Common myeloid progenitor, CD34-positive (primary cell): ENCODE data around the gene P4HTM.

Experiments
- CTCF ChIA-PET: fragments of 350-600 bp; sonication (Branson Sonifier 250); formaldehyde crosslinking; loops from one replicate; lab custom pipeline; 2021; ENCODE audit warnings: antibody characterized with exemption; lab: Charles Lee
- POLR2A ChIA-PET: fragments of 350-600 bp; sonication (Branson Sonifier 250); formaldehyde crosslinking; loops from one replicate; lab custom pipeline; 2021; ENCODE audit warnings: antibody characterized with exemption; lab: Charles Lee
- DNase-seq, 3 donors: peaks; one replicate each; pipeline versions ENCODE4 v3.0.0 to v3.0.0-alpha.2; 2013
- H3K27ac ChIP-seq, 2 experiments: 1 replicate in 1 of 2; 2 replicates in 1 of 2; pipeline ENCODE4 v1.7.0; 2013; ENCODE audit warnings: inconsistent platforms in 2 of 2, low read length in 2 of 2, mild to moderate bottlenecking in 2 of 2, low read depth in 1 of 2, moderate library complexity in 1 of 2; ENCODE audit not compliant: severe bottlenecking in 2 of 2, insufficient read depth in 1 of 2, poor library complexity in 1 of 2
- H3K27me3 ChIP-seq, 5 experiments: replicated peaks in 2 of 5; 1 replicate in 3 of 5; 2 replicates in 2 of 5; pipeline versions ENCODE4 v1.6.1 to v1.7.0; 2013; ENCODE audit warnings: low read length in 4 of 5, mild to moderate bottlenecking in 2 of 5, moderate library complexity in 2 of 5, inconsistent platforms in 1 of 5; ENCODE audit not compliant: insufficient read depth in 5 of 5, control insufficient read depth in 4 of 5
- H3K36me3 ChIP-seq, 4 experiments: 1 replicate in 2 of 4; 2 replicates in 2 of 4; pipeline versions ENCODE4 v1.6.1 to v1.7.0; 2013; ENCODE audit warnings: low read length in 3 of 4, control low read depth in 1 of 4, mild to moderate bottlenecking in 1 of 4; ENCODE audit not compliant: control insufficient read depth in 4 of 4, insufficient read depth in 4 of 4
- H3K4me1 ChIP-seq, 4 experiments: 1 replicate in 3 of 4; 2 replicates in 1 of 4; pipeline versions ENCODE4 v1.6.1 to v1.7.1; 2013; ENCODE audit warnings: low read length in 3 of 4, mild to moderate bottlenecking in 3 of 4, control low read depth in 1 of 4, inconsistent platforms in 1 of 4, moderate library complexity in 1 of 4; ENCODE audit not compliant: control insufficient read depth in 4 of 4, insufficient read depth in 4 of 4; ENCODE audit errors: control extremely low read depth in 1 of 4
- H3K4me3 ChIP-seq, 7 experiments: 1 replicate in 4 of 7; 2 replicates in 3 of 7; pipeline versions ENCODE4 v1.5.1 to v1.7.0; 2013; ENCODE audit warnings: mild to moderate bottlenecking in 7 of 7, low read length in 6 of 7, moderate library complexity in 6 of 7, inconsistent platforms in 2 of 7, low read depth in 2 of 7, control low read depth in 1 of 7; ENCODE audit not compliant: insufficient read depth in 4 of 7, control insufficient read depth in 1 of 7; ENCODE audit errors: extremely low read depth in 1 of 7
- H3K9me3 ChIP-seq, 5 experiments: 1 replicate in 4 of 5; 2 replicates in 1 of 5; pipeline versions ENCODE4 v1.6.1 to v1.7.1; 2013; ENCODE audit warnings: low read length in 4 of 5, mild to moderate bottlenecking in 2 of 5, inconsistent platforms in 1 of 5, low read depth in 1 of 5, moderate library complexity in 1 of 5; ENCODE audit not compliant: control insufficient read depth in 4 of 5, insufficient read depth in 2 of 5; ENCODE audit errors: control extremely low read depth in 1 of 5
- WGBS: methylation state at CpG from one replicate; pipeline ENCODE4 v1.1.5; 2013; ENCODE audit not compliant: insufficient coverage; 5-methylcytosine and 5-hydroxymethylcytosine counted together

The P4HTM gene

DNA sequence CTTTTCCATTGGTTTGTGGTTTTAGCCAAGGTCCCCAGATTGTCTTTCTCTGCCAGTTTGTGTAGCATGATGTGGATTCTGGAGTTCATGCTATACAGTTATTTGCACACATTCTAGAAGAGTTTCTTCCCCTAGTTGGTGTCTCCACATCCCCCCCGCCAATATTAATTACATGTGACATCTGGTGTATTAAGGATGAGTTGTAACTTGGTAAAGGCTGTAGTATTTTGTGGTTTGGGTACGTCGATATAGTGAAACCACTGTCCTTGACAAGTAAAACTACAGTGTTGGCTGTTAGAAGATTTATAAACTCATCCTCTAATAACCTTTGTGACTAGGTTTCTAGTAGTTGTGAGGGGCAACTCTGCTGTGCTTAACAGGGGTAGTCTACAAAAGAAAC is 23.7 kb upstream of the P4HTM start:
- ChIA-PET POLR2A (no interaction called here), CTCF (interaction anchor here (1.5 to 2.8 kb wide), 2 partner anchors 9 to 21 kb away, joined by 3 to 10 read pairs; no protein-coding TSS in a partner anchor)
- Histone ChIP-seq H3K27ac (no peak overlapping the region), H3K36me3 (peaks cover 18 to 64% (median 40%) of the 10 kb centered on the region in 4 experiments), H3K27me3 (no peaks in the 10 kb centered on the region), H3K4me3 (no peak overlapping the region), H3K4me1 (no peaks in the 10 kb centered on the region), H3K9me3 (no peaks in the 10 kb centered on the region)
- 80% methylated on average over 1 of the region's 3 CpGs for WGBS
- DNase-seq, result no peak

DNA sequence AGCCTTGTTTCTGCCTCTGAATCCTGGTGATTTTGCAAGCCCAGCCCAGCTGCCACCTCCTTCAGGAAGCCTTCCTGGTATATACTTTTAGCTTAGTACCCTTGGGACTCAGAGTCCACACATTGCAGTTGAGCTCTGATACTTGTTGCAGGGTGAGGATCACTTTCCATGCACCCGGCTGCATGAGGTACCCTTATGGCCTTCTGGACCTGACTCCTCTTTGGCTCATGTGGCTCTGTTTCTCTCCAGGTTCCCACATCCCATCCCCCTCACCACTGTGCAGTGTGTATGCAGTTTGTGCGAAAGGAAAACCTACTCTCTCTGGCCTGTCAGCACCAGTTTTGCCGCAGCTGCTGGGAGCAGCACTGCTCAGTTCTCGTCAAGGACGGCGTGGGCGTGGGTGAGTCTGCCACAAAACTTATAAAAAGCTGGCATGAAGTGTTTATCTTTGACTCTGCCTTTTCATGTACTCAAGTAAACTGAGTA is 23.1 kb upstream of the P4HTM start:
- Histone ChIP-seq H3K36me3 (peaks cover 23 to 69% (median 44%) of the 10 kb centered on the region in 4 experiments), H3K9me3 (no peaks in the 10 kb centered on the region), H3K4me3 (no peak overlapping the region), H3K27me3 (no peaks in the 10 kb centered on the region), H3K27ac (no peak overlapping the region), H3K4me1 (no peaks in the 10 kb centered on the region)
- DNase-seq, result no peak
- WGBS, result 99% methylated on average over 5 of the region's 7 CpGs
- ChIA-PET CTCF (interaction anchor here (1.5 kb wide), 1 partner anchor 20 kb away, joined by 3 read pairs; no protein-coding TSS in a partner anchor), POLR2A (interaction anchor here (0.6 kb wide), 1 partner anchor 10 kb away, joined by 4 read pairs; no protein-coding TSS in a partner anchor)

- 100% methylated on average over 4 of the region's 6 CpGs for WGBS
- Histone ChIP-seq H3K4me1 (no peaks in the 10 kb centered on the region), H3K36me3 (peaks cover 33 to 83% (median 61%) of the 10 kb centered on the region in 4 experiments), H3K9me3 (no peaks in the 10 kb centered on the region), H3K27me3 (no peaks in the 10 kb centered on the region), H3K27ac (no peak overlapping the region), H3K4me3 (no peak overlapping the region)
- CTCF ChIA-PET, result interaction anchor here (1.1 to 1.6 kb wide), 6 partner anchors 9 to 44 kb away, joined by 3 to 5 read pairs (median 4); no protein-coding TSS in a partner anchor
- DNase-seq, result no peak
- POLR2A ChIA-PET, result no interaction called here
These were observed 19.5 kb upstream of the P4HTM start for GRCh38 chr3:48970586-48970985.

- CTCF ChIA-PET, result interaction anchor here (0.7 to 2.6 kb wide), 8 partner anchors 9 to 221 kb away, joined by 3 to 10 read pairs (median 3); no protein-coding TSS in a partner anchor
- Histone ChIP-seq H3K9me3 (no peaks in the 10 kb centered on the region), H3K27me3 (no peaks in the 10 kb centered on the region), H3K4me1 (no peaks in the 10 kb centered on the region), H3K36me3 (peaks cover 36 to 83% (median 66%) of the 10 kb centered on the region in 4 experiments), H3K4me3 (no peak overlapping the region), H3K27ac (peak overlapping the region in 1 of 2 experiments; percentile 30)
- no peak for DNase-seq
- 84% methylated on average over 10 of the region's 10 CpGs for WGBS
- POLR2A ChIA-PET, result no interaction called here
These were observed 15.8 kb upstream of the P4HTM start for GRCh38 chr3:48974076-48974864.

GRCh38 chr3:48979451-48979850 is 10.6 kb upstream of the P4HTM start:
- peaks cover 22 to 86% (median 64%) of the 10 kb centered on the region in 4 experiments for H3K36me3 ChIP-seq
- 100% methylated on average over 1 of the region's 3 CpGs for WGBS
- peaks cover 0 to 8% (median 0%) of the 10 kb centered on the region in 4 experiments for H3K4me1 ChIP-seq
- H3K4me3 ChIP-seq, result no peak overlapping the region
- ChIA-PET CTCF (interaction anchor here (0.6 to 1.6 kb wide), 2 partner anchors 9 to 484 kb away, joined by 4 read pairs; no protein-coding TSS in a partner anchor), POLR2A (no interaction called here)
- DNase-seq, result no peak
- no peaks in the 10 kb centered on the region for H3K9me3 ChIP-seq
- H3K27ac ChIP-seq, result no peak overlapping the region
- H3K27me3 ChIP-seq, result no peaks in the 10 kb centered on the region

DNA sequence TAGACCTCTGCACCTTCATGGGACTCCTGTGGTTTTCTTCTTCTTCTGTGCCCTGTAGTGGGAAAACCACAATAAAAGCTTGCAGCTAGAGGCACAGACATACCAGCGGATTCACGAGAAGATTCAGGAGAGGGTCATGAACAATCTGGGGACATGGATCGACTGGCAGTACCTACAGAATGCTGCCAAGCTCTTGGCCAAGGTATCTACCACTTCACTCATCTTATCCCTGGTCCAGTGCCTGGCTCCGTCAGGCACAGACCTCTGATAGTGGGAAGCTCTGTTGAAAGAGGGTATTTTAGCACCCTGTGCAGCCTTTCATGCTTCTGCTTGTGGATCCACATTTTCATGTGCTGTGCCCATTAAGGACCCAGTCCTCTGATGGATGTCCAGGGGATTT is 9.7 kb upstream of the P4HTM start:
- ChIA-PET POLR2A (no interaction called here), CTCF (interaction anchor here (1.6 kb wide), 1 partner anchor 10 kb away, joined by 4 read pairs; no protein-coding TSS in a partner anchor)
- Histone ChIP-seq H3K9me3 (no peaks in the 10 kb centered on the region), H3K36me3 (peaks cover 19 to 85% (median 60%) of the 10 kb centered on the region in 4 experiments), H3K4me1 (peaks cover 0 to 12% (median 0%) of the 10 kb centered on the region in 4 experiments), H3K27me3 (no peaks in the 10 kb centered on the region), H3K27ac (no peak overlapping the region), H3K4me3 (no peak overlapping the region)
- no peak for DNase-seq
- WGBS, result 100% methylated on average over 2 of the region's 4 CpGs
